Hematopoietic multipotent progenitor cell treated with erythropoietin and hydrocortisone succinate and interleukin-3 and kit ligand, for 15 days (in vitro differentiated cells): ENCODE results near the gene MAN2C1.

Experiments
- DNase-seq: peaks from one replicate; pipeline ENCODE4 v3.0.0-alpha.2; 2015; ENCODE audit warnings: low spot score

MAN2C1 gene

GRCh38 chr15:75306188-75306587 lies 62.2 kb downstream of the MAN2C1 start:
- DNase-seq, result no peak
